ENCODE results near the gene SYNE2.
"Not testable (repeated sequence)": the region's sequence is repeated elsewhere in the genome, so short reads cannot be mapped to it uniquely, and the experiment has no call there.

Gene SYNE2

GRCh38 chr14:63996625-63997220, 143.9 kb downstream of the SYNE2 start:
- in situ Hi-C loops (cut with HindIII; ENCODE audit: low sequenced_read_pairs) = no loop called here

- in situ Hi-C loops (cut with HindIII; ENCODE audit: low sequenced_read_pairs) = no loop called here
Observed at GRCh38 chr14:64000749-64001148, 147.9 kb downstream of the SYNE2 start.

- in situ Hi-C loops (cut with HindIII; ENCODE audit: low sequenced_read_pairs) = no loop called here
Observed at GRCh38 chr14:64005822-64006221, 153.0 kb downstream of the SYNE2 start.

- in situ Hi-C loops (cut with HindIII; ENCODE audit: low sequenced_read_pairs) = no loop called here
Observed at GRCh38 chr14:64008016-64008415, 155.2 kb downstream of the SYNE2 start.

- in situ Hi-C loops (cut with HindIII; ENCODE audit: low sequenced_read_pairs) = no loop called here
Observed at GRCh38 chr14:64012003-64012402, 159.2 kb downstream of the SYNE2 start.

GRCh38 chr14:64012720-64013119, 159.9 kb downstream of the SYNE2 start:
- in situ Hi-C loops (cut with HindIII; ENCODE audit: low sequenced_read_pairs) = no loop called here

GRCh38 chr14:64025479-64025878, 172.7 kb downstream of the SYNE2 start:
- in situ Hi-C loops (cut with HindIII; ENCODE audit: low sequenced_read_pairs) = no loop called here

- in situ Hi-C loops (cut with HindIII; ENCODE audit: low sequenced_read_pairs) = no loop called here
Observed at GRCh38 chr14:64026600-64026999, 173.8 kb downstream of the SYNE2 start.

GRCh38 chr14:64035143-64035542, 182.3 kb downstream of the SYNE2 start:
- in situ Hi-C loops (cut with HindIII; ENCODE audit: low sequenced_read_pairs) = no loop called here

- in situ Hi-C loops (cut with HindIII; ENCODE audit: low sequenced_read_pairs) = not testable (repeated sequence)
Observed at GRCh38 chr14:64037869-64038745, 185.3 kb downstream of the SYNE2 start.

- in situ Hi-C loops (cut with HindIII; ENCODE audit: low sequenced_read_pairs) = no loop called here
Observed at GRCh38 chr14:64038841-64039542, 186.2 kb downstream of the SYNE2 start.

- in situ Hi-C loops (cut with HindIII; ENCODE audit: low sequenced_read_pairs) = no loop called here
Observed at GRCh38 chr14:64040044-64040443, 187.2 kb downstream of the SYNE2 start.

- in situ Hi-C loops (cut with HindIII; ENCODE audit: low sequenced_read_pairs) = not testable (repeated sequence)
Observed at GRCh38 chr14:64043296-64043695, 190.5 kb downstream of the SYNE2 start.

GRCh38 chr14:64045091-64045490, 192.3 kb downstream of the SYNE2 start:
- in situ Hi-C loops (cut with HindIII; ENCODE audit: low sequenced_read_pairs) = no loop called here

GRCh38 chr14:64049616-64050381, 197.0 kb downstream of the SYNE2 start:
- in situ Hi-C loops (cut with HindIII; ENCODE audit: low sequenced_read_pairs) = no loop called here

GRCh38 chr14:64053694-64054669, 201.2 kb downstream of the SYNE2 start:
- in situ Hi-C loops (cut with HindIII; ENCODE audit: low sequenced_read_pairs) = no loop called here

- in situ Hi-C loops (cut with HindIII; ENCODE audit: low sequenced_read_pairs) = no loop called here
Observed at GRCh38 chr14:64059454-64060198, 206.8 kb downstream of the SYNE2 start.

GRCh38 chr14:64060199-64060545, 207.4 kb downstream of the SYNE2 start:
- in situ Hi-C loops (cut with HindIII; ENCODE audit: low sequenced_read_pairs) = no loop called here

- in situ Hi-C loops (cut with HindIII; ENCODE audit: low sequenced_read_pairs) = no loop called here
Observed at GRCh38 chr14:64060648-64061096, 207.9 kb downstream of the SYNE2 start.
